ENCODE data around the gene CHST10.
"Not testable (repeated sequence)": the region's sequence is repeated elsewhere in the genome, so short reads cannot be mapped to it uniquely, and the experiment has no call there.

CHST10 gene

GRCh38 chr2:100383306-100383705 is 34.2 kb downstream of the CHST10 start:
- Histone ChIP-seq H3K9me3 (ENCODE audit: control insufficient read depth, low read length) (no peaks in the 10 kb centered on the region), H3K36me3 (ENCODE audit: control insufficient read depth, insufficient read depth, low read length) (no peaks in the 10 kb centered on the region), H3K27me3 (ENCODE audit: control insufficient read depth, insufficient read depth, low read length, poor library complexity, severe bottlenecking) (no peaks in the 10 kb centered on the region), H3K4me1 (ENCODE audit: control insufficient read depth, insufficient read depth, low read length) (no peaks in the 10 kb centered on the region), H3K27ac (ENCODE audit: insufficient read depth, low read depth, low read length, poor library complexity, severe bottlenecking) (no peak overlapping the region), H3K4me3 (ENCODE audit: insufficient read depth, low read depth, low read length) (no peak overlapping the region)
- WGBS, 2 experiments = 88 to 89% methylated on average over 3 of the region's 3 CpGs

DNA sequence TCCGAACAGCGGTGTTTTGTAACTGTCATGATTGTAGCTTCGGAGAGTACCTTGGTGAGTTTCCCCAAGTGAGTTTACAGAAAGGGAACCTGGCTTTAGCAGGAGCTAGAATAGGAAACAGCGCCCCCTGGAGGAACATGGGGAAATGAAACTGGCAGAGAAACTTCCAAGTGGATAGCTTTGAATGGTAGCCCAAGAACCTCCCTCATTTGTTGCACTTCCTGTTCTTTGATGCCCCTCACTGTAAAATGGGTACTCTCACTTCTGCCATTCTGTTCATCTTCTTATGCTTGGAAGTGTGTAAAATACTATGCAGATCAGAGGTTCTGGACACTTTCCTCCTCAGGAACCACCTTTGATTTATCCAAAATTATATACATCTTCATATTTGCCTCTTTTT is 36.2 kb downstream of the CHST10 start:
- Histone ChIP-seq H3K4me3 (ENCODE audit: insufficient read depth, low read depth, low read length) (no peak overlapping the region), H3K4me1 (ENCODE audit: control insufficient read depth, insufficient read depth, low read length) (no peaks in the 10 kb centered on the region), H3K36me3 (ENCODE audit: control insufficient read depth, insufficient read depth, low read length) (no peaks in the 10 kb centered on the region), H3K27me3 (ENCODE audit: control insufficient read depth, insufficient read depth, low read length, poor library complexity, severe bottlenecking) (no peaks in the 10 kb centered on the region), H3K27ac (ENCODE audit: insufficient read depth, low read depth, low read length, poor library complexity, severe bottlenecking) (no peak overlapping the region), H3K9me3 (ENCODE audit: control insufficient read depth, low read length) (no peaks in the 10 kb centered on the region)
- WGBS, 2 experiments = 51 to 52% methylated on average over 4 of the region's 4 CpGs

GRCh38 chr2:100380681-100381080 is 36.8 kb downstream of the CHST10 start:
- Histone ChIP-seq H3K4me1 (ENCODE audit: control insufficient read depth, insufficient read depth, low read length) (no peaks in the 10 kb centered on the region), H3K27ac (ENCODE audit: insufficient read depth, low read depth, low read length, poor library complexity, severe bottlenecking) (no peak overlapping the region), H3K9me3 (ENCODE audit: control insufficient read depth, low read length) (no peaks in the 10 kb centered on the region), H3K27me3 (ENCODE audit: control insufficient read depth, insufficient read depth, low read length, poor library complexity, severe bottlenecking) (no peaks in the 10 kb centered on the region), H3K36me3 (ENCODE audit: control insufficient read depth, insufficient read depth, low read length) (no peaks in the 10 kb centered on the region), H3K4me3 (ENCODE audit: insufficient read depth, low read depth, low read length) (no peak overlapping the region)
- 74 to 87% methylated on average over 2 to 3 of the region's 3 CpGs for WGBS, 2 experiments

DNA sequence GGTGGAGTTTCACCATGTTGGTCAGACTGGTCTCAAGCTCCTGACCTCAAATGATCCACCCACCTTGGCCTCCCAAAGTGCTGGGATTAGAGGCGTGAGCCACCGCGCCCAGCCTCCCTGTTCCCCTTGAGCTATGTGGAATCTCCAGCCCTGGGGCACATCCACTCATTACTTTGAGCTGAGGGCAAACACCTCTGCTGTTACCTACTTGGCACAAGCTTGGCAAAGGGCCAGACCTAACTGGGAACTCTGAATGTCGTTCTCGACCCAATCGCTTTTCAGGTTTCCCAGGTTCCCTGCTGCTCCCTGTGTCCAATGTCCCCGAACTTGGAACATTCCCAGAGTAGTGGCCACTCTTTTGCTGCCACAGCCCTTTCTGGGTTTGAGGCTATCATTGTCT is 40.6 kb downstream of the CHST10 start:
- no peaks in the 10 kb centered on the region for H3K4me1 ChIP-seq (ENCODE audit: control insufficient read depth, insufficient read depth, low read length)
- H3K9me3 ChIP-seq (ENCODE audit: control insufficient read depth, low read length) = no peaks in the 10 kb centered on the region
- no peak overlapping the region for H3K4me3 ChIP-seq (ENCODE audit: insufficient read depth, low read depth, low read length)
- WGBS, 2 experiments = 87 to 89% methylated on average over 7 of the region's 7 CpGs
- no peak overlapping the region for H3K27ac ChIP-seq (ENCODE audit: insufficient read depth, low read depth, low read length, poor library complexity, severe bottlenecking)
- no peaks in the 10 kb centered on the region for H3K27me3 ChIP-seq (ENCODE audit: control insufficient read depth, insufficient read depth, low read length, poor library complexity, severe bottlenecking)
- no peaks in the 10 kb centered on the region for H3K36me3 ChIP-seq (ENCODE audit: control insufficient read depth, insufficient read depth, low read length)

DNA sequence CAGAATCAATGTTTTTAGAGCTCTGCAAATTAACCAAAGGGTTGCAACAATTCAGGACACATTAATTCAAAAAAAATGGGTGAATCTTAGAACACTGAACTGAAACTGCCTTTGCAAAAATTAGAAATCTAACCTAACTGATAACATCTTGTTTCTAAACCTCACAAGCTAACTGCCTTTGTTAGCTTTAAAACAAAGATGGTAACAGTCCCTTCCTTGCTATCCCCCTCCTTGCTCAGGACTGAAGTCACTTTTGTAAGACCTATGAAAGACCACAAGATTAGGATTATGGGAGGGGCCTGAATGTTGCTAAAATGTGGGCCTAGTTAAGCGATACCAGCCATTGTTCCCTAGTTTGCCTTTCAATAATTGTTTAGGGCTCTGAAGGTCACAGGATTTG is 50.3 kb downstream of the CHST10 start:
- no peak overlapping the region for H3K4me3 ChIP-seq (ENCODE audit: insufficient read depth, low read depth, low read length)
- H3K27ac ChIP-seq (ENCODE audit: insufficient read depth, low read depth, low read length, poor library complexity, severe bottlenecking) = no peak overlapping the region
- no peaks in the 10 kb centered on the region for H3K27me3 ChIP-seq (ENCODE audit: control insufficient read depth, insufficient read depth, low read length, poor library complexity, severe bottlenecking)
- no peaks in the 10 kb centered on the region for H3K9me3 ChIP-seq (ENCODE audit: control insufficient read depth, low read length)
- peaks cover 4% of the 10 kb centered on the region for H3K4me1 ChIP-seq (ENCODE audit: control insufficient read depth, insufficient read depth, low read length)
- no peaks in the 10 kb centered on the region for H3K36me3 ChIP-seq (ENCODE audit: control insufficient read depth, insufficient read depth, low read length)
- 72 to 80% methylated on average over 1 of the region's 1 CpG for WGBS, 2 experiments

GRCh38 chr2:100365434-100365833 is 52.0 kb downstream of the CHST10 start:
- Histone ChIP-seq H3K27me3 (ENCODE audit: control insufficient read depth, insufficient read depth, low read length, poor library complexity, severe bottlenecking) (no peaks in the 10 kb centered on the region), H3K36me3 (ENCODE audit: control insufficient read depth, insufficient read depth, low read length) (no peaks in the 10 kb centered on the region), H3K27ac (ENCODE audit: insufficient read depth, low read depth, low read length, poor library complexity, severe bottlenecking) (no peak overlapping the region), H3K4me3 (ENCODE audit: insufficient read depth, low read depth, low read length) (no peak overlapping the region), H3K4me1 (ENCODE audit: control insufficient read depth, insufficient read depth, low read length) (peaks cover 4% of the 10 kb centered on the region), H3K9me3 (ENCODE audit: control insufficient read depth, low read length) (no peaks in the 10 kb centered on the region)
- WGBS, 2 experiments = 76 to 80% methylated on average over 3 of the region's 3 CpGs

DNA sequence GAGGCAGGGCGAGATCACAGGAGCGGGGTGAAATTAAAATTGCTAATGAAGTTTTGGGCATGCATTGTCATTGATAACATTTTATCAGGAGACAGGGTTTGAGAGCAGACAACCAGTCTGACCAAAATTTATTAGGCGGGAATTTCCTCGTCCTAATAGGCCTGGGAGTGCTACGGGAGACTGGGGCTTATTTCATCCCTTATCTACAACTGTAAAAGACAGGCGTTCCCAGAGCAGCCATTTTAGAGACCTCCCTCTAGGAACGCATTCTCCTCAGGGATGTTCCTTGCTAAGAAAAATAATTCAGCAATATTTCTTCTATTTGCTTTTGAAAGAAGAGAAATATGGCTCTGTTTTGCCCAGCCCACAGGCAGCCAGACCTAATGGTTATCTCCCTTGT is 55.2 kb downstream of the CHST10 start:
- not testable (repeated sequence) for H3K27ac ChIP-seq (ENCODE audit: insufficient read depth, low read depth, low read length, poor library complexity, severe bottlenecking); H3K27me3 ChIP-seq (ENCODE audit: control insufficient read depth, insufficient read depth, low read length, poor library complexity, severe bottlenecking); H3K36me3 ChIP-seq (ENCODE audit: control insufficient read depth, insufficient read depth, low read length); H3K9me3 ChIP-seq (ENCODE audit: control insufficient read depth, low read length); H3K4me3 ChIP-seq (ENCODE audit: insufficient read depth, low read depth, low read length); H3K4me1 ChIP-seq (ENCODE audit: control insufficient read depth, insufficient read depth, low read length)
- 97 to 98% methylated on average over 7 of the region's 7 CpGs for WGBS, 2 experiments

DNA sequence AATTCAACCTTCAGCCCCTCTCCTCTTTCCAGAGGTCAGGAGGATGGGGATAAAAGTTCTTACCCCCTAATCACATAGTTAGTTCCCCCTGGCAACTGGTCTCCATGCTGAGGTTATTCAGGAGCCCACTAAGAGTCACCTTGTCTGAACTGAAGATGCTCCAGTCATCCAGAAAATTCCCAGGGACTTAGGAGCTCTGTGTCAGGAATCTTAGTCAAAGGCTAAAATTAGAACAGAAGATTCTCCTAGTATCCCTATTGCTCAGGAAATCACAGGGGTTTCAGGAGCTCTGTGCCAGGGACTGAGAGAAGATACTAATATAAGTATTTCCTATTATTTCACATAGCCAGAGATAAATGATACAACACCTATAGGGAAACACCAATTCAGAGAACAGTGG is 57.9 kb downstream of the CHST10 start:
- H3K4me1 ChIP-seq (ENCODE audit: control insufficient read depth, insufficient read depth, low read length) = no peaks in the 10 kb centered on the region
- H3K36me3 ChIP-seq (ENCODE audit: control insufficient read depth, insufficient read depth, low read length) = no peaks in the 10 kb centered on the region
- no peak overlapping the region for H3K27ac ChIP-seq (ENCODE audit: insufficient read depth, low read depth, low read length, poor library complexity, severe bottlenecking)
- H3K9me3 ChIP-seq (ENCODE audit: control insufficient read depth, low read length) = no peaks in the 10 kb centered on the region
- H3K27me3 ChIP-seq (ENCODE audit: control insufficient read depth, insufficient read depth, low read length, poor library complexity, severe bottlenecking) = no peaks in the 10 kb centered on the region
- H3K4me3 ChIP-seq (ENCODE audit: insufficient read depth, low read depth, low read length) = no peak overlapping the region

- Histone ChIP-seq H3K4me1 (ENCODE audit: control insufficient read depth, insufficient read depth, low read length) (no peaks in the 10 kb centered on the region), H3K9me3 (ENCODE audit: control insufficient read depth, low read length) (no peaks in the 10 kb centered on the region), H3K36me3 (ENCODE audit: control insufficient read depth, insufficient read depth, low read length) (no peaks in the 10 kb centered on the region), H3K4me3 (ENCODE audit: insufficient read depth, low read depth, low read length) (no peak overlapping the region), H3K27me3 (ENCODE audit: control insufficient read depth, insufficient read depth, low read length, poor library complexity, severe bottlenecking) (no peaks in the 10 kb centered on the region), H3K27ac (ENCODE audit: insufficient read depth, low read depth, low read length, poor library complexity, severe bottlenecking) (no peak overlapping the region)
- 93% methylated on average over 2 of the region's 2 CpGs for WGBS, 2 experiments
These were observed 58.9 kb downstream of the CHST10 start for GRCh38 chr2:100358554-100358953.

DNA sequence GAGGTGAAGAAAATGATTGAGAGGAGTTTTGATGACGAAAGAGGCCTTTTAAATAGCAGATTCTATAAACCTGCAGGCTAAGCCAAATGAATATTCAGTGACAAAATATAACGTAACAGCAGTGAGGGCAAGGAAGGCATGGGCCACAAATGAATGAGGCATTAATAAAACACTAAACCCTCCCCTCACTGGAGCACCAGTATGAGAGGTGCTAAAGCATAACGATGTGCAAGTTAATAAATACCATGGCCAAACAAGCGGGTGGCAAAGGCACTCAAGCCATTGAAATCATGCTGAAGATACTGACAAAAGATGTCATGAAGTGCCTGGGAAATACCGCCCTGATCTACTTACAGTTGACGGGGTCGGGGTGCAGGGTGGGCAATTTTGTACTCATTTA is 64.9 kb downstream of the CHST10 start:
- 84 to 85% methylated on average over 5 to 6 of the region's 7 CpGs for whole genome bisulfite sequencing, 2 experiments
- no peak overlapping the region for H3K27ac ChIP-seq (ENCODE audit: insufficient read depth, low read depth, low read length, poor library complexity, severe bottlenecking)
- H3K27me3 ChIP-seq (ENCODE audit: control insufficient read depth, insufficient read depth, low read length, poor library complexity, severe bottlenecking) = no peaks in the 10 kb centered on the region
- no peaks in the 10 kb centered on the region for H3K36me3 ChIP-seq (ENCODE audit: control insufficient read depth, insufficient read depth, low read length)
- H3K4me3 ChIP-seq (ENCODE audit: insufficient read depth, low read depth, low read length) = no peak overlapping the region
- no peaks in the 10 kb centered on the region for H3K9me3 ChIP-seq (ENCODE audit: control insufficient read depth, low read length)
- peaks cover 2% of the 10 kb centered on the region for H3K4me1 ChIP-seq (ENCODE audit: control insufficient read depth, insufficient read depth, low read length)

DNA sequence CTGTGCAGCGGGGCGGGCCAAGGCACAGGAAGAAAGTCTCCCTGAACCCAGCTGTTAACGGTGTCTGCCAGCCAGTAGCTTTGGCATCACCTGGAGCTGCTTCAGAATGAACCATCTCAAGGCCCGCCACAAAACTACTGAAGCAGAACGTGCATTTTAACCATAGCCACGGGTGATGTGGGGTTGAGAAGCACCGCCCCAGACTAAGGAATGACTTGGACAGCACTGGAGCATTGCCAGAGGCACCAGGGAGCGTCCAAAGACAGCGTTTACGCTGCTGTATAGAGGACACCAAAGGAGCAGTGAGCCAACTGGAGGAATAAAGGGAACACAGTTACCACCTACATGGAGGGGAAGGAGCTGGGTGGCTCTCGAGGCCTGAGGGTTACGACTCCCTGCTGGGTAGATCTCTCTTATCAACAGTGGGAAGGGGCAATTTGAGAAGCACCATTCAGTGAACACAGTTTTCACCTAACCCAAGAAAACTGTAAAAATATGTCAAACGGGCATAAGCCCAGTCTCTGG is 66.7 kb downstream of the CHST10 start:
- no peaks in the 10 kb centered on the region for H3K36me3 ChIP-seq (ENCODE audit: control insufficient read depth, insufficient read depth, low read length)
- H3K4me3 ChIP-seq (ENCODE audit: insufficient read depth, low read depth, low read length) = no peak overlapping the region
- no peak overlapping the region for H3K27ac ChIP-seq (ENCODE audit: insufficient read depth, low read depth, low read length, poor library complexity, severe bottlenecking)
- peaks cover 2% of the 10 kb centered on the region for H3K4me1 ChIP-seq (ENCODE audit: control insufficient read depth, insufficient read depth, low read length)
- WGBS, 2 experiments = 85 to 86% methylated on average over 13 of the region's 13 CpGs
- H3K9me3 ChIP-seq (ENCODE audit: control insufficient read depth, low read length) = no peaks in the 10 kb centered on the region
- no peaks in the 10 kb centered on the region for H3K27me3 ChIP-seq (ENCODE audit: control insufficient read depth, insufficient read depth, low read length, poor library complexity, severe bottlenecking)
